Measurements from ENCODE around the gene CYTIP. TPM values are rescaled to one million over a fixed set of nuclear protein-coding genes. Genes with fewer than 3 reads are reported as not detected.

CYTIP gene
- total RNA-seq, 5 donors from 2014 or later (not counting 1 experiment from before 2014, with no cell fraction given), result 264 to 465 (median 273) TPM

GRCh38 chr2:157468931-157469708 is 25.2 kb upstream of the CYTIP start:
- peak in 5 of 35 experiments; percentile 16 to 78 (median 20) for DNase-seq
- Mint-ChIP-seq H3K36me3 (no peaks in the 10 kb centered on the region), H3K4me1 (peaks cover 67 to 82% (median 70%) of the 10 kb centered on the region in 3 donors), H3K27ac (peak overlapping the region; percentile 97 to 99), H3K4me3 (peak overlapping the region; percentile 62 to 73 (median 67)), H3K27me3 (no peaks in the 10 kb centered on the region), H3K9me3 (peaks cover 0 to 5% (median 4%) of the 10 kb centered on the region in 3 donors)
- ChIA-PET POLR2A (interaction anchor here (0.6 to 2.6 kb wide), 8 partner anchors 26 to 65 kb away, joined by 3 to 14 read pairs (median 4); partner anchors contain the start of gene CYTIP (in 1 of the 2)), CTCF (interaction anchor here (0.6 to 1.2 kb wide), 3 partner anchors 26 to 141 kb away, joined by 3 to 4 read pairs (median 3); no protein-coding TSS in a partner anchor)
- no peaks in the 10 kb centered on the region for H3K9me3 ChIP-seq
- peak overlapping the region; percentile 87 for H3K27ac ChIP-seq (ENCODE audit: low read length)
- H3K27me3 ChIP-seq (replicated peaks in 1 of 2; ENCODE audit: control insufficient read depth in 2 of 2, extremely low read depth in 1 of 2, insufficient read depth in 2 of 2, low read length in 1 of 2), result no peaks in the 10 kb centered on the region
- ATAC-seq (replicated peaks in 1 of 4), result peak; percentile 88 to 95 (median 90)
- H3K4me3 ChIP-seq (ENCODE audit: control insufficient read depth in 1 of 2, extremely low read depth in 1 of 2, low read length in 1 of 2), result no peak overlapping the region
- H3K4me1 ChIP-seq (ENCODE audit: control insufficient read depth in 1 of 2, extremely low read depth in 1 of 2, insufficient read depth in 2 of 2, low read length in 2 of 2), result peaks cover 19 to 25% of the 10 kb centered on the region in 2 experiments
- no peaks in the 10 kb centered on the region for H3K36me3 ChIP-seq (ENCODE audit: control insufficient read depth in 2 of 2, extremely low read depth in 1 of 2, insufficient read depth in 1 of 2, low read length in 1 of 2)
- 0% methylated on average over 2 of the region's 8 CpGs for WGBS (ENCODE audit: insufficient coverage)

GRCh38 chr2:157466764-157467163 is 22.9 kb upstream of the CYTIP start:
- ATAC-seq (replicated peaks in 1 of 4) (no peak), DNase-seq (no peak)
- ChIA-PET POLR2A (interaction anchor here (0.5 to 2.3 kb wide), 5 partner anchors 23 to 307 kb away, joined by 3 to 10 read pairs (median 3); partner anchors contain the start of gene CYTIP (in 1 of the 2)), CTCF (interaction anchor here (0.6 to 1.5 kb wide), 4 partner anchors 100 to 160 kb away, joined by 3 to 8 read pairs (median 6); no protein-coding TSS in a partner anchor)
- H3K27me3 ChIP-seq (replicated peaks in 1 of 2; ENCODE audit: control insufficient read depth in 2 of 2, extremely low read depth in 1 of 2, insufficient read depth in 2 of 2, low read length in 1 of 2), result no peaks in the 10 kb centered on the region
- WGBS (ENCODE audit: insufficient coverage), result 100% methylated on average over 2 of the region's 5 CpGs
- H3K9me3 ChIP-seq, result no peaks in the 10 kb centered on the region
- Mint-ChIP-seq H3K36me3 (no peaks in the 10 kb centered on the region), H3K27me3 (no peaks in the 10 kb centered on the region), H3K27ac (peak overlapping the region; percentile 97 to 99), H3K4me1 (peaks cover 74 to 91% (median 82%) of the 10 kb centered on the region in 3 donors), H3K9me3 (peaks cover 0 to 5% (median 4%) of the 10 kb centered on the region in 3 donors), H3K4me3 (no peak overlapping the region)
- H3K36me3 ChIP-seq (ENCODE audit: control insufficient read depth in 2 of 2, extremely low read depth in 1 of 2, insufficient read depth in 1 of 2, low read length in 1 of 2), result no peaks in the 10 kb centered on the region
- no peak overlapping the region for H3K27ac ChIP-seq (ENCODE audit: low read length)
- peaks cover 36 to 47% of the 10 kb centered on the region in 2 experiments for H3K4me1 ChIP-seq (ENCODE audit: control insufficient read depth in 1 of 2, extremely low read depth in 1 of 2, insufficient read depth in 2 of 2, low read length in 2 of 2)
- no peak overlapping the region for H3K4me3 ChIP-seq (ENCODE audit: control insufficient read depth in 1 of 2, extremely low read depth in 1 of 2, low read length in 1 of 2)

GRCh38 chr2:157465554-157465953 is 21.7 kb upstream of the CYTIP start:
- Histone ChIP-seq H3K4me1 (ENCODE audit: control insufficient read depth in 1 of 2, extremely low read depth in 1 of 2, insufficient read depth in 2 of 2, low read length in 2 of 2) (peaks cover 36 to 59% of the 10 kb centered on the region in 2 experiments), H3K9me3 (no peaks in the 10 kb centered on the region), H3K27me3 (replicated peaks in 1 of 2; ENCODE audit: control insufficient read depth in 2 of 2, extremely low read depth in 1 of 2, insufficient read depth in 2 of 2, low read length in 1 of 2) (no peaks in the 10 kb centered on the region), H3K4me3 (ENCODE audit: control insufficient read depth in 1 of 2, extremely low read depth in 1 of 2, low read length in 1 of 2) (no peak overlapping the region), H3K27ac (ENCODE audit: low read length) (no peak overlapping the region), H3K36me3 (ENCODE audit: control insufficient read depth in 2 of 2, extremely low read depth in 1 of 2, insufficient read depth in 1 of 2, low read length in 1 of 2) (no peaks in the 10 kb centered on the region)
- DNase-seq (no peak), ATAC-seq (replicated peaks in 1 of 4) (no peak)
- H3K4me1 Mint-ChIP-seq, result peaks cover 84 to 98% (median 90%) of the 10 kb centered on the region in 3 donors
- H3K9me3 Mint-ChIP-seq, result peaks cover 0 to 5% (median 4%) of the 10 kb centered on the region in 3 donors
- H3K27me3 Mint-ChIP-seq, result no peaks in the 10 kb centered on the region
- no peak overlapping the region for H3K4me3 Mint-ChIP-seq
- POLR2A ChIA-PET, result interaction anchor here (0.7 to 2.3 kb wide), 3 partner anchors 18 to 60 kb away, joined by 3 to 10 read pairs (median 7); partner anchors contain the start of gene CYTIP (in 1 of the 2)
- WGBS (ENCODE audit: insufficient coverage), result 83% methylated on average over 3 of the region's 5 CpGs
- H3K36me3 Mint-ChIP-seq, result no peaks in the 10 kb centered on the region
- CTCF ChIA-PET, result interaction anchor here in 1 of 2 donors (2.1 kb wide), 1 partner anchor 138 kb away, joined by 8 read pairs; no protein-coding TSS in a partner anchor
- peak overlapping the region; percentile 97 to 99 for H3K27ac Mint-ChIP-seq

- Mint-ChIP-seq H3K4me1 (peaks cover 80 to 95% (median 86%) of the 10 kb centered on the region in 3 donors), H3K27me3 (no peaks in the 10 kb centered on the region), H3K4me3 (peak overlapping the region in 1 of 3 donors; percentile 53), H3K36me3 (no peaks in the 10 kb centered on the region), H3K27ac (peak overlapping the region; percentile 97 to 99), H3K9me3 (peaks cover 0 to 5% (median 4%) of the 10 kb centered on the region in 3 donors)
- Histone ChIP-seq H3K4me3 (ENCODE audit: control insufficient read depth in 1 of 2, extremely low read depth in 1 of 2, low read length in 1 of 2) (no peak overlapping the region), H3K9me3 (no peaks in the 10 kb centered on the region), H3K27ac (ENCODE audit: low read length) (peak overlapping the region; percentile 64), H3K4me1 (ENCODE audit: control insufficient read depth in 1 of 2, extremely low read depth in 1 of 2, insufficient read depth in 2 of 2, low read length in 2 of 2) (peaks cover 30 to 70% of the 10 kb centered on the region in 2 experiments), H3K36me3 (ENCODE audit: control insufficient read depth in 2 of 2, extremely low read depth in 1 of 2, insufficient read depth in 1 of 2, low read length in 1 of 2) (no peaks in the 10 kb centered on the region), H3K27me3 (replicated peaks in 1 of 2; ENCODE audit: control insufficient read depth in 2 of 2, extremely low read depth in 1 of 2, insufficient read depth in 2 of 2, low read length in 1 of 2) (no peaks in the 10 kb centered on the region)
- WGBS (ENCODE audit: insufficient coverage), result 92% methylated on average over 2 of the region's 6 CpGs
- ChIA-PET CTCF (interaction anchor here in 1 of 2 donors (0.7 kb wide), 1 partner anchor 57 kb away, joined by 3 read pairs; no protein-coding TSS in a partner anchor), POLR2A (no interaction called here)
- no peak for ATAC-seq (replicated peaks in 1 of 4)
- DNase-seq, result no peak
Observed at GRCh38 chr2:157463002-157463401, 19.1 kb upstream of the CYTIP start.

- Mint-ChIP-seq H3K27ac (peak overlapping the region; percentile 79 to 80), H3K9me3 (peaks cover 0 to 5% (median 0%) of the 10 kb centered on the region in 3 donors), H3K4me3 (peak overlapping the region in 1 of 3 donors; percentile 37), H3K4me1 (peaks cover 80 to 89% (median 85%) of the 10 kb centered on the region in 3 donors), H3K27me3 (no peaks in the 10 kb centered on the region), H3K36me3 (no peaks in the 10 kb centered on the region)
- H3K27ac ChIP-seq (ENCODE audit: low read length), result no peak overlapping the region
- peaks cover 26 to 74% of the 10 kb centered on the region in 2 experiments for H3K4me1 ChIP-seq (ENCODE audit: control insufficient read depth in 1 of 2, extremely low read depth in 1 of 2, insufficient read depth in 2 of 2, low read length in 2 of 2)
- no peak overlapping the region for H3K4me3 ChIP-seq (ENCODE audit: control insufficient read depth in 1 of 2, extremely low read depth in 1 of 2, low read length in 1 of 2)
- ATAC-seq (replicated peaks in 1 of 4) (no peak), DNase-seq (no peak)
- H3K36me3 ChIP-seq (ENCODE audit: control insufficient read depth in 2 of 2, extremely low read depth in 1 of 2, insufficient read depth in 1 of 2, low read length in 1 of 2), result no peaks in the 10 kb centered on the region
- no peaks in the 10 kb centered on the region for H3K27me3 ChIP-seq (replicated peaks in 1 of 2; ENCODE audit: control insufficient read depth in 2 of 2, extremely low read depth in 1 of 2, insufficient read depth in 2 of 2, low read length in 1 of 2)
- ChIA-PET POLR2A (interaction anchor here (0.5 to 1.1 kb wide), 7 partner anchors 17 to 415 kb away, joined by 3 to 13 read pairs (median 3); partner anchors contain the start of gene CYTIP (in 2 of the 2)), CTCF (interaction anchor here (0.6 to 2.2 kb wide), 11 partner anchors 14 to 563 kb away, joined by 3 to 9 read pairs (median 3); partner anchors contain the start of gene CYTIP (in 1 of the 2))
- no CpG with 5 or more reads among the region's 1 CpG for WGBS (ENCODE audit: insufficient coverage)
- no peaks in the 10 kb centered on the region for H3K9me3 ChIP-seq
Observed at GRCh38 chr2:157460897-157461296, 17.0 kb upstream of the CYTIP start.

- no peak for DNase-seq
- peak overlapping the region in 1 of 3 donors; percentile 37 for H3K4me3 Mint-ChIP-seq
Observed at GRCh38 chr2:157460384-157460837, 16.5 kb upstream of the CYTIP start.

More at GRCh38 chr2:157460384-157460837, 16.5 kb upstream of the CYTIP start:
- CTCF ChIA-PET, result interaction anchor here (0.6 to 2.2 kb wide), 11 partner anchors 13 to 564 kb away, joined by 3 to 9 read pairs (median 4); partner anchors contain the start of gene CYTIP (in 1 of the 2)
- Histone ChIP-seq H3K9me3 (no peaks in the 10 kb centered on the region), H3K27me3 (replicated peaks in 1 of 2; ENCODE audit: control insufficient read depth in 2 of 2, extremely low read depth in 1 of 2, insufficient read depth in 2 of 2, low read length in 1 of 2) (no peaks in the 10 kb centered on the region), H3K36me3 (ENCODE audit: control insufficient read depth in 2 of 2, extremely low read depth in 1 of 2, insufficient read depth in 1 of 2, low read length in 1 of 2) (no peaks in the 10 kb centered on the region), H3K27ac (ENCODE audit: low read length) (no peak overlapping the region), H3K4me3 (ENCODE audit: control insufficient read depth in 1 of 2, extremely low read depth in 1 of 2, low read length in 1 of 2) (no peak overlapping the region), H3K4me1 (ENCODE audit: control insufficient read depth in 1 of 2, extremely low read depth in 1 of 2, insufficient read depth in 2 of 2, low read length in 2 of 2) (peaks cover 26 to 72% of the 10 kb centered on the region in 2 experiments)
- Mint-ChIP-seq H3K36me3 (no peaks in the 10 kb centered on the region), H3K27ac (peak overlapping the region; percentile 79 to 80), H3K4me1 (peaks cover 76 to 84% (median 80%) of the 10 kb centered on the region in 3 donors), H3K27me3 (no peaks in the 10 kb centered on the region), H3K9me3 (peaks cover 0 to under 1% (median 0%) of the 10 kb centered on the region in 3 donors)
- POLR2A ChIA-PET, result interaction anchor here (0.5 to 1.1 kb wide), 6 partner anchors 17 to 262 kb away, joined by 3 to 5 read pairs (median 4); partner anchors contain the start of gene CYTIP (in 2 of the 2)
- ATAC-seq (replicated peaks in 1 of 4), result no peak
- no CpG with 5 or more reads among the region's 3 CpGs for WGBS (ENCODE audit: insufficient coverage)
